HepG2 (cell line): ENCODE data around the gene IQCE. TPM values are rescaled to one million over a fixed set of nuclear protein-coding genes. Genes with fewer than 3 reads are reported as not detected.

Experiments used
- ATAC-seq: fragments of 200-7000 bp; cut with Tn5 transposase; 3 replicates; pipeline ENCODE4 v1.9.1; 2020; ENCODE audit warnings: mild to moderate bottlenecking, moderate library complexity
- BruUV-seq: library from RNA; stranded (reverse); fragments of 400-500 nt; replicated peaks from 2 replicates; lab custom pipeline; 2021; lab: Mats Ljungman, UMichigan
- CTCF ChIA-PET: fragments of 300-600 bp; formaldehyde crosslinking; extraction: SDS; loops from one replicate; lab custom pipeline; 2021; ENCODE audit warnings: low total read pairs, inconsistent platforms, low intra/inter-chr PET ratio; lab: Yijun Ruan, JAX
- POLR2A ChIA-PET: fragments of 350-600 bp; sonication (Branson Sonifier 250); formaldehyde crosslinking; loops from one replicate; lab custom pipeline; 2020; ENCODE audit warnings: antibody characterized with exemption, inconsistent platforms; lab: Yijun Ruan, JAX
- DNase-seq: peaks from one replicate; pipeline ENCODE4 v3.0.0-alpha.2; 2015; ENCODE audit warnings: low spot score
- FAIRE-seq: peaks from 3 replicates; lab custom pipeline; 2011; peaks lifted over from hg19 to GRCh38; lab: Jason Lieb, UNC
- H2AFZ ChIP-seq: one replicate; pipeline ENCODE4 v1.6.1; 2011; ENCODE audit warnings: low read length, inconsistent platforms
- H3K27ac ChIP-seq: fragments of 300-600 bp; 3 replicates; pipeline ENCODE4 v1.8.0; 2011; ENCODE audit warnings: mixed run types, mild to moderate bottlenecking, mixed read lengths, low read length, inconsistent platforms; ENCODE audit not compliant: insufficient read depth; ENCODE audit errors: extremely low read length
- H3K27me3 ChIP-seq, 2 experiments: fragments of 200-600 bp in 1 of 2; 2 replicates in 1 of 2; 3 replicates in 1 of 2; pipeline versions ENCODE4 v1.6.0 to v1.8.0; 2011; ENCODE audit warnings: low read length in 2 of 2, mild to moderate bottlenecking in 2 of 2, moderate library complexity in 2 of 2, inconsistent platforms in 1 of 2; ENCODE audit not compliant: insufficient read depth in 2 of 2, control insufficient read depth in 1 of 2
- H3K36me3 ChIP-seq, 2 experiments: fragments of 200-600 bp in 1 of 2; replicated peaks in 1 of 2; 2 replicates in 1 of 2; 3 replicates in 1 of 2; pipeline versions ENCODE4 v1.5.1 to v1.8.0; 2011; ENCODE audit warnings: low read length in 2 of 2, inconsistent platforms in 1 of 2; ENCODE audit not compliant: insufficient read depth in 2 of 2, control insufficient read depth in 1 of 2
- H3K4me1 ChIP-seq: 2 replicates; pipeline ENCODE4 v1.5.1; 2012; ENCODE audit warnings: low read length, inconsistent platforms; ENCODE audit not compliant: insufficient read depth
- H3K4me2 ChIP-seq: 2 replicates; pipeline ENCODE4 v1.6.0; 2011; ENCODE audit warnings: low read depth, low read length, inconsistent platforms
- H3K4me3 ChIP-seq, 3 experiments: fragments of 200-600 bp in 1 of 3; sonication (generic), shearing (Covaris generic) in 1 of 3; replicated peaks in 1 of 3; 2 replicates each; pipeline ENCODE4 v1.5.1; 2011 to 2016; ENCODE audit warnings: low read length in 3 of 3, inconsistent platforms in 2 of 3, low read depth in 2 of 3, mild to moderate bottlenecking in 2 of 3, control low read depth in 1 of 3, mixed read lengths in 1 of 3; ENCODE audit not compliant: insufficient read depth in 1 of 3
- H3K79me2 ChIP-seq: one replicate; pipeline ENCODE4 v1.6.1; 2011; ENCODE audit warnings: low read length, inconsistent platforms; ENCODE audit not compliant: insufficient read depth
- H3K9ac ChIP-seq: 2 replicates; pipeline ENCODE4 v1.6.0; 2011; ENCODE audit warnings: mild to moderate bottlenecking, low read depth, low read length, inconsistent platforms; ENCODE audit not compliant: insufficient read depth
- H3K9me3 ChIP-seq: 2 replicates; pipeline ENCODE4 v1.5.1; 2012; ENCODE audit warnings: mild to moderate bottlenecking, low read length
- H4K20me1 ChIP-seq: 2 replicates; pipeline ENCODE4 v1.6.0; 2011; ENCODE audit warnings: inconsistent platforms, mild to moderate bottlenecking, low read length, moderate library complexity; ENCODE audit not compliant: insufficient read depth
- AGO2 ChIP-seq: fragments of 200-400 bp; formaldehyde crosslinking; optimal IDR thresholded peaks from 2 replicates; pipeline ENCODE3; 2017; ENCODE audit warnings: mild to moderate bottlenecking, low read depth, low read length, moderate library complexity
- FOXA3 ChIP-seq: IDR thresholded peaks from 2 replicates; pipeline ENCODE4 v1.6.1; 2016; ENCODE audit warnings: missing genetic modification reagents, missing compliant biosample characterization
- POLR2G ChIP-seq: fragments of 200-400 bp; formaldehyde crosslinking; IDR thresholded peaks from 2 replicates; pipeline ENCODE4 v1.6.1; 2018; ENCODE audit warnings: mild to moderate bottlenecking, low read depth, low read length, moderate library complexity
- RBFOX2 ChIP-seq: fragments of 200-400 bp; formaldehyde crosslinking; IDR thresholded peaks from 2 replicates; pipeline ENCODE4 v1.6.1; 2017; ENCODE audit warnings: low read depth, mild to moderate bottlenecking, low read length
- RBM22 ChIP-seq: fragments of 200-400 bp; formaldehyde crosslinking; optimal IDR thresholded peaks from 2 replicates; pipeline ENCODE3; 2017; ENCODE audit warnings: mild to moderate bottlenecking, low read length, moderate library complexity
- ZNF761 ChIP-seq: sonication (generic); formaldehyde crosslinking; conservative IDR thresholded peaks from 2 replicates; pipeline ENCODE4 v1.4.0; 2020; ENCODE audit warnings: mild to moderate bottlenecking, missing genetic modification reagents
- ZNF775 ChIP-seq: sonication (generic); formaldehyde crosslinking; IDR thresholded peaks from 2 replicates; pipeline ENCODE4 v1.4.0; 2020; ENCODE audit warnings: missing genetic modification reagents, mild to moderate bottlenecking, moderate library complexity, borderline replicate concordance
- ZNF781 ChIP-seq: sonication (generic); formaldehyde crosslinking; IDR thresholded peaks from 2 replicates; pipeline ENCODE4 v1.5.1; 2020; ENCODE audit warnings: borderline replicate concordance, mild to moderate bottlenecking, missing genetic modification reagents; ENCODE audit errors: not compliant biosample characterization
- WGBS: methylation state at CpG from one replicate; pipeline ENCODE4 v1.1.6; 2017; ENCODE audit warnings: low lambda C conversion rate; 5-methylcytosine and 5-hydroxymethylcytosine counted together
- in situ Hi-C: cut with HindIII; loops from 2 replicates; pipeline ENCODE4 v1.10.0; 2017; ENCODE audit warnings: low pct_unique_long_range_greater_than_20kb; ENCODE audit not compliant: extremely low pct_ligation_motif_present
- intact Hi-C: fragments of 100-400 bp; cut with micrococcal nuclease; formaldehyde crosslinking; loops from one replicate; pipeline ENCODE4 v1.10.0; 2022; ENCODE audit not compliant: unreplicated experiment
- polyA plus RNA-seq, 8 experiments: library from polyadenylated mRNA; depleted of rRNA in 3 of 8; stranded (reverse) in 7 of 8; unstranded in 1 of 8; fragments of >200 nt; fragmentation: Illumina TruSeq in 4 of 8; extraction: Trizol in 4 of 8; gene quantifications; 2 replicates each; pipeline versions ENCODE4 v1.2.1 to v1.2.3, GENCODE V29; 2011 to 2016; ENCODE audit warnings: low read depth in 4 of 8, missing spikeins in 1 of 8, mixed read lengths in 1 of 8; ENCODE audit not compliant: insufficient read depth in 1 of 8
- total RNA-seq, 5 experiments: library from RNA; depleted of rRNA; stranded (reverse); fragments of >200 nt; fragmentation: Illumina TruSeq; extraction: Trizol; gene quantifications; 2 replicates each; pipeline ENCODE4 v1.2.3, GENCODE V29; 2016; ENCODE audit warnings: low read depth in 1 of 5

Gene IQCE
- total and polyA plus RNA-seq, 2 of the 13 experiments (the other 11 are each of a cell fraction or from before 2014, with no cell fraction given): 1.5 to 2.5 TPM

DNA sequence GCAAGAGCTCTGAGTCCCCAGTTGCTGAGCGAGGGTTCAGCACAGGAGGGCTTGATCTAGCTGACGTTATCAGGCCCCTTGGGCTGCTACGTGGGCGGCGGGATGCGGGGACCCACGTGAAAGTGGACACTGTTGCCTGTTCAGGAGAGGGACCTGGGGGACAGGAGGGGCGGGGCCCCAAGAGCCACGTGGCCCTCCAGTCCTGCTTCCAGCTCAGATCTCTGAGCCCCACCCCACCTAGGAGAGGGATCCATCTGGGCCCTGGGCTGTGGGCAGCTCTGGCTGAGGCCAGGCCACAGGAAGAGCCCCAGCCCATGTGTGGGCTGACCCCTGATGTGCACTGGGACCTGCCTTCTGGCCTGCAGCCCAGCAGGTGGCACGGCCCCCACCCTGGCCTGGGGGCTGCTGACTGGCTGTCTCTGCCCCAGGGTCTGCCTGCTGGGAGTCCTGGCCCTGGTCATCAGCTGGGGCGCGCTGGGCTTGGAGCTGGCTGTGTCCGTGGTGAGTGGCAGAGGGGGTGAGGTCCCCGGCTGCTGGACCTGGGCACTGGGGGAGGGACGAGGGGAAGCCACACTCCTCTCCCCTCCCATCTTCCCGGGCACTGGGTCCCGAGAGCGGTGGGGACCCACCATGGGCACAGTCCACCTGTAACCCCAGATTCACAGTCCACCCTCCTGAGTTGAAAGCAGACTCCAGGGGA is 90.5 kb downstream of the IQCE start:
- Histone ChIP-seq H3K9me3 (no peaks in the 10 kb centered on the region), H4K20me1 (peaks cover 23% of the 10 kb centered on the region; the same call in 1 of the 2 replicates), H3K4me1 (peaks cover 2% of the 10 kb centered on the region; the same call in 1 of the 2 replicates), H3K4me2 (no peak overlapping the region), H3K4me3 (no peak overlapping the region), H2AFZ (no peak overlapping the region), H3K79me2 (peaks cover 2% of the 10 kb centered on the region), H3K27me3 (no peaks in the 10 kb centered on the region), H3K27ac (no peak overlapping the region), H3K9ac (no peak overlapping the region), H3K36me3 (peaks cover 21 to 26% of the 10 kb centered on the region in 2 experiments; a peak in 4 of 5 replicates)
- intact Hi-C loops: no loop called here
- peak; percentile 37 for TF ChIP-seq RBM22
- no peak for TF ChIP-seq ZNF775
- TF ChIP-seq FOXA3 (CRISPR knock-in tag): no peak
- no peak for TF ChIP-seq ZNF781 (CRISPR knock-in tag)
- peak; percentile 49; the same call in 1 of the 2 replicates for TF ChIP-seq RBFOX2
- TF ChIP-seq AGO2: peak; percentile 71
- DNase-seq (no peak), ATAC-seq (no peak), FAIRE-seq (no peak)
- in situ Hi-C loops: loop anchor here (10.0 kb wide), 1 partner anchor 84 kb away; no protein-coding TSS in a partner anchor
- 86% methylated on average over 7 of the region's 18 CpGs for whole genome bisulfite sequencing
- POLR2A ChIA-PET: interaction anchor here (0.6 kb wide), 1 partner anchor 26 kb away, joined by 3 read pairs; no protein-coding TSS in a partner anchor
- CTCF ChIA-PET: no interaction called here
- BruUV-seq: no TSS peak

- no peak overlapping the region for H3K9ac ChIP-seq
- H3K79me2 ChIP-seq: no peaks in the 10 kb centered on the region
- POLR2A ChIA-PET: no interaction called here
- no peaks in the 10 kb centered on the region for H3K9me3 ChIP-seq
- no peak for DNase-seq
- no peak overlapping the region for H3K4me2 ChIP-seq
- intact Hi-C loops: loop anchor here (5.0 kb wide), 1 partner anchor 43 kb away; no protein-coding TSS in a partner anchor
- H3K27me3 ChIP-seq: no peaks in the 10 kb centered on the region
- FAIRE-seq: no peak
- no peak for TF ChIP-seq ZNF761 (CRISPR knock-in tag)
- 0 out of 2 replicates have a peak, but pooled peaks have one; percentile 9 for TF ChIP-seq POLR2G
- no peak overlapping the region for H3K4me3 ChIP-seq
- peaks cover 20 to 24% of the 10 kb centered on the region in 2 experiments; a peak in 4 of 5 replicates for H3K36me3 ChIP-seq
- peaks cover 17% of the 10 kb centered on the region; the same call in 1 of the 2 replicates for H4K20me1 ChIP-seq
- 94% methylated on average over 11 of the region's 11 CpGs for WGBS
- H3K27ac ChIP-seq: no peak overlapping the region
- no peak overlapping the region for H2AFZ ChIP-seq
- in situ Hi-C loops: loop anchor here (10.0 kb wide), 1 partner anchor 85 kb away; no protein-coding TSS in a partner anchor
- ATAC-seq: no peak
- CTCF ChIA-PET: no interaction called here
- BruUV-seq: no TSS peak
- no peaks in the 10 kb centered on the region; the same call in 1 of the 2 replicates for H3K4me1 ChIP-seq
Measured at GRCh38 chr7:2649991-2650390, 91.2 kb downstream of the IQCE start.
